Mesothelial cell of epicardium (in vitro differentiated cells): ENCODE measurements around the gene FOXG1. TPM values are rescaled to one million over a fixed set of nuclear protein-coding genes. Genes with fewer than 3 reads are reported as not detected.

Experiments
- DNase-seq, 2 experiments: peaks; one replicate each; pipeline ENCODE4 v3.0.0; 2021; ENCODE audit warnings: low spot score in 2 of 2; ENCODE audit not compliant: unreplicated experiment in 2 of 2
- H3K27ac Mint-ChIP-seq: 2 replicates; pipeline ENCODE4 v1.8.0; 2021; ENCODE audit warnings: mixed read lengths
- H3K27me3 Mint-ChIP-seq: 2 replicates; pipeline ENCODE4 v1.8.0; 2021; ENCODE audit warnings: low read depth, mixed read lengths
- H3K36me3 Mint-ChIP-seq: 2 replicates; pipeline ENCODE4 v1.8.0; 2021; ENCODE audit warnings: mixed read lengths
- H3K4me1 Mint-ChIP-seq: 2 replicates; pipeline ENCODE4 v1.8.0; 2021; ENCODE audit warnings: mixed read lengths
- H3K4me3 Mint-ChIP-seq: 2 replicates; pipeline ENCODE4 v1.8.0; 2021; ENCODE audit warnings: mild to moderate bottlenecking, moderate library complexity, mixed read lengths
- H3K9me3 Mint-ChIP-seq: 2 replicates; pipeline ENCODE4 v1.8.0; 2021; ENCODE audit warnings: mixed read lengths
- CTCF ChIP-seq: fragments of 200-600 bp; sonication (generic); IDR thresholded peaks from one replicate; pipeline ENCODE4 v1.5.0; 2021; ENCODE audit warnings: antibody characterized with exemption; ENCODE audit not compliant: unreplicated experiment
- total RNA-seq: library from RNA; stranded (reverse); gene quantifications from 3 replicates; pipeline ENCODE4 v1.2.1, GENCODE V29; 2021

FOXG1 gene
- total RNA-seq, 1 donor from 2014 or later = not detected

DNA sequence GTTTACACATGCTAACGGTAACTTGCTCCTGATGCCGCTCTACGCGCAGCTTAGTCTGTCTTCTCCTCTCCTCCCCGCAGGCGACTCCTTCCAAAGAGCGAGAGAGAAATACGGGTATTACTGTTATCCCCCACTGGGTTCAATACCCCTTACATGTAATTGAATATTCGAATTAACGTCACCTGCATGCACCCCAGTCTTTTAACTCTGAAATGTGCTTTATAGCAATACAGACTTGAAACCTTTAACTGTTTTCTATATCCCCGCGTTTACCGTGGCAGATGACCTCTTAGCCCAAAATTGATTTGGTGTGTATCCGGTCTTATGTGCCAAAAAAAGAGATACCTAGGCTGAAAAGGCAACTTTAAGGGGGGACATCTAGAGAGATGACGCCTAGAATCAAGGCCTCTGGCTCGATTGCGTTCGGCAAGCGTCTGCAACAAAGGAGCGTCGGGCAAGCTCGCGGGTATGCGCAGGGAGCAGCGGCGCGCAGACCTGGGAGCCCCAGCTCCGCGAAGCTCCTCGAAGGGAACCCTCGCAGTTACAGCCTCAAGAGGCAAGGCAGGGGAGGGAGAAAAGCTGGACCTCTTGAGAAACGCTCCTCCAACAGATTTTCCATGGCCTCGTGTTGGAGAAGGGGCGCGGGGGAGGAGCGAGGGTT, 6.8 kb upstream of the FOXG1 start:
- no peak for DNase-seq
- H3K27ac Mint-ChIP-seq = no peak overlapping the region
- H3K36me3 Mint-ChIP-seq = no peaks in the 10 kb centered on the region
- H3K27me3 Mint-ChIP-seq = peaks cover 98% of the 10 kb centered on the region
- H3K4me1 Mint-ChIP-seq = peaks cover 14% of the 10 kb centered on the region
- H3K9me3 Mint-ChIP-seq = no peaks in the 10 kb centered on the region
- peak overlapping the region; percentile 16 for H3K4me3 Mint-ChIP-seq
- TF ChIP-seq CTCF = no peak

DNA sequence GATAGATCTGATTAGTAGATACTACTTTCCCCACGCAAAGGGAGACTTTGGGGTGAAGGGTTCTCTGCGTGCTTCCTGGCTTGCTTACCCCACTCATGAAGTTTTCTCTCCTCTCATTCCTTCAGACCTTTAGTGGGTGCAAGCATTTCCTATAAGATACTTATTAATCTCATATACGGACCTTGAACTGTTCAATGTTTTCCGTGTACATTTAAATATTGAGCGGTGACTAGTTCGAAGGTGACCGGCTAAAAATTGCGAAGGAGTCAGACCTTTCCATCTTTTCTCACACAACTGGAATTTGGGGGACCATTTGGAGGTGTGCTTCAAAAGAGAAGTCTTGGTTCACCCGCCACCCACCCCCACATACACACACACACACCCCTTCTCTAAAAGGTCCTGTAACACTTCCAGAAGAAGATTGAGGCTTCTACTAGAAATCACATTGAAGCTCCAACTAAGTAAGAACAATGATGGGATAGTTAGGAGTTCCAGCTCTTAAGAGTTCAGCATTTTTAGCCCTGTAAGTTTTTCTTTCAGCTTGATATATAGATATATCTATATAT, 6.1 kb upstream of the FOXG1 start:
- DNase-seq = no peak
- Mint-ChIP-seq H3K27me3 (peaks cover 98% of the 10 kb centered on the region), H3K27ac (no peak overlapping the region), H3K36me3 (no peaks in the 10 kb centered on the region), H3K9me3 (no peaks in the 10 kb centered on the region), H3K4me1 (peaks cover 16% of the 10 kb centered on the region), H3K4me3 (no peak overlapping the region)
- no peak for TF ChIP-seq CTCF

DNA sequence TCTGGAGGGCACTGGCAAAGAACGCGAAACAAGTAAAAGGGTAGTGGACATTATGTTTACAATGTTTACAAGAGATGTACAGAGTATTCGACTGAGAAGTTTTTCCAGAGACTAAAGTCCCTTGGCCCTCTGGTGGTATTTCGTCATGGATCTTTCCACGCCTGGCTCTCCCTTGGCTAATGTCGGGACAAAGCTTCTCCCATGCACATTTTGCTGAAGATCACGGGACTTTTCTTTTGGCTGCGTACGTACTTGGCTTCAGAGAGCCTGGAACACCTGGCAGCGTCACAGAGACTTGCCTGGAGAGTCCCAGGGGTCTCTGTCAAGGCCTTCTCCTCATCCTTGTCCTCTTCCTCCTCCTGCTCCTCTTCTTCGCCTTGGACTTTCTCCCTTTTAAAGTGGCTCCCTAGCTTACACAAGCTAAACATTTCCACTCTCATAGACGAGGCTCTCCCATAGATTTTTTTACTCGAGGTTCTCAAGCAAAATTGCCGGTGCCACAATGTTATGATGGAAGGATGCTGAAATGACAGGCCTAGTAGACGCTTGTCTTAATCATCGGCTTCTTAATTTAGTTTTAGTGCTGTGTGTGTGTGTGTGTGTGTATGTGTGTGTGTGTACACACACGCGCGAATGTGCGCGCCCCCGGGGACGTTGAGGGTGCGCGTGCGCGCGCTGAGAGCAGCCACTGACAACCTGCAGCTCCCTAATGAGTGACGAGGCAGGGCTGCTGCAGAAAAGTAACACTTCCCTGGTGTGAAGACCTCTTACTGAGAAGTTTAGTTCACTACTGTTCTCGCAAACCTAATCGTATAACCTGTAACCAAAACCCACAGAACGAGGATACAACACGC, 4.9 kb upstream of the FOXG1 start:
- Mint-ChIP-seq H3K9me3 (no peaks in the 10 kb centered on the region), H3K4me3 (no peak overlapping the region), H3K36me3 (no peaks in the 10 kb centered on the region), H3K27me3 (peaks cover 97% of the 10 kb centered on the region), H3K4me1 (peaks cover 21% of the 10 kb centered on the region), H3K27ac (no peak overlapping the region)
- no peak for DNase-seq
- TF ChIP-seq CTCF = no peak

GRCh38 chr14:28762303-28762954, 4.2 kb upstream of the FOXG1 start:
- Mint-ChIP-seq H3K27ac (no peak overlapping the region), H3K36me3 (no peaks in the 10 kb centered on the region), H3K4me1 (peaks cover 17% of the 10 kb centered on the region), H3K9me3 (no peaks in the 10 kb centered on the region), H3K4me3 (no peak overlapping the region), H3K27me3 (peaks cover 94% of the 10 kb centered on the region)
- no peak for DNase-seq
- no peak for TF ChIP-seq CTCF

DNA sequence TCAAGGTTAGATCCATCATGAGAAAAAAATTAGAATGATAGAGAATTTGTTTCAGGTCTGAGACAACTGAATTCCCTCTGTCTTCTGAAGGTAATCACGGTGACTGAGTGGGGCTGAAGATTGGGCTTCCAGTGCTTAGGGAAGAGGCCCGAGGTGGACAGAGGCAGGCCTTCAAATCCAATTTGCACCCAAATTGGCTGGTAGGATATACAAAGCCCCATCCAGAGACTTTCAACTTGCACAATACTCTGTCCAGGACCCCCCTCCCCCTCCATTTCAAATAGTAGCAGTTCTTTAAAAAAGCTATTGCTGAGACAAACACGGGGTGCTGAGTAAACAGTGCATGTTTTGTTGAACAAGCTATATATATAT, 3.6 kb upstream of the FOXG1 start:
- peaks cover 17% of the 10 kb centered on the region for H3K4me1 Mint-ChIP-seq
- no peaks in the 10 kb centered on the region for H3K9me3 Mint-ChIP-seq
- peaks cover 93% of the 10 kb centered on the region for H3K27me3 Mint-ChIP-seq
- no peaks in the 10 kb centered on the region for H3K36me3 Mint-ChIP-seq
- no peak overlapping the region for H3K4me3 Mint-ChIP-seq
- no peak overlapping the region for H3K27ac Mint-ChIP-seq
- TF ChIP-seq CTCF = no peak
- DNase-seq = no peak
